Mesothelial cell of epicardium (in vitro differentiated cells): ENCODE data around the gene SAP30L. TPM values are rescaled to one million over a fixed set of nuclear protein-coding genes. Genes with fewer than 3 reads are reported as not detected.

ENCODE experiments used
- DNase-seq, 2 experiments: peaks; one replicate each; pipeline ENCODE4 v3.0.0; 2021; ENCODE audit warnings: low spot score in 2 of 2; ENCODE audit not compliant: unreplicated experiment in 2 of 2
- H3K27ac Mint-ChIP-seq: 2 replicates; pipeline ENCODE4 v1.8.0; 2021; ENCODE audit warnings: mixed read lengths
- H3K27me3 Mint-ChIP-seq: 2 replicates; pipeline ENCODE4 v1.8.0; 2021; ENCODE audit warnings: low read depth, mixed read lengths
- H3K36me3 Mint-ChIP-seq: 2 replicates; pipeline ENCODE4 v1.8.0; 2021; ENCODE audit warnings: mixed read lengths
- H3K4me1 Mint-ChIP-seq: 2 replicates; pipeline ENCODE4 v1.8.0; 2021; ENCODE audit warnings: mixed read lengths
- H3K4me3 Mint-ChIP-seq: 2 replicates; pipeline ENCODE4 v1.8.0; 2021; ENCODE audit warnings: mild to moderate bottlenecking, moderate library complexity, mixed read lengths
- H3K9me3 Mint-ChIP-seq: 2 replicates; pipeline ENCODE4 v1.8.0; 2021; ENCODE audit warnings: mixed read lengths
- total RNA-seq: library from RNA; stranded (reverse); gene quantifications from 3 replicates; pipeline ENCODE4 v1.2.1, GENCODE V29; 2021
- TF ChIP-seq, protein P1 (sequence below): fragments of 200-600 bp; sonication (generic); IDR thresholded peaks from one replicate; pipeline ENCODE4 v1.5.0; 2021; ENCODE audit warnings: antibody characterized with exemption; ENCODE audit not compliant: unreplicated experiment

The SAP30L gene
- total RNA-seq, 1 donor from 2014 or later: 36.2 TPM

DNA sequence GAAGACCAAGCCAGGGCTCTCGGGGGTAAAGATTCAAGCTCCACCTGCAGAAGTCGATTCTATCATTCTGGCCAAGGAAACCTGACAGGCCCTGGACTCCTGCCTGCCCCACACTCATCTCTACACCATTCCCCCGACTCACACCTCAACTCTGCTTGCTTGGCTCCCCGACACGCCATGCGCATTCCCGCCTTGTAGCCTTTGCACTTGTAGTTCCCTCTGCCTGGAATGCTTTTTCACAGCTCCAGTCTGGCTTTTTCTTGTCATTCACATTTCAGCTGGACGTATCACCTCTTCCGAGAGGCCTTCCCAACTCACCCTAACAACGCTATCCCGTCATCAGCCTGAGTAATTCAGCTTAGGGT is 60.9 kb downstream of the SAP30L start:
- H3K36me3 Mint-ChIP-seq: no peaks in the 10 kb centered on the region
- H3K27ac Mint-ChIP-seq: no peak overlapping the region
- no peaks in the 10 kb centered on the region for H3K27me3 Mint-ChIP-seq
- no peak overlapping the region for H3K4me3 Mint-ChIP-seq
- DNase-seq: no peak
- peaks cover 10% of the 10 kb centered on the region for H3K4me1 Mint-ChIP-seq
- TF ChIP-seq, protein P1, sequence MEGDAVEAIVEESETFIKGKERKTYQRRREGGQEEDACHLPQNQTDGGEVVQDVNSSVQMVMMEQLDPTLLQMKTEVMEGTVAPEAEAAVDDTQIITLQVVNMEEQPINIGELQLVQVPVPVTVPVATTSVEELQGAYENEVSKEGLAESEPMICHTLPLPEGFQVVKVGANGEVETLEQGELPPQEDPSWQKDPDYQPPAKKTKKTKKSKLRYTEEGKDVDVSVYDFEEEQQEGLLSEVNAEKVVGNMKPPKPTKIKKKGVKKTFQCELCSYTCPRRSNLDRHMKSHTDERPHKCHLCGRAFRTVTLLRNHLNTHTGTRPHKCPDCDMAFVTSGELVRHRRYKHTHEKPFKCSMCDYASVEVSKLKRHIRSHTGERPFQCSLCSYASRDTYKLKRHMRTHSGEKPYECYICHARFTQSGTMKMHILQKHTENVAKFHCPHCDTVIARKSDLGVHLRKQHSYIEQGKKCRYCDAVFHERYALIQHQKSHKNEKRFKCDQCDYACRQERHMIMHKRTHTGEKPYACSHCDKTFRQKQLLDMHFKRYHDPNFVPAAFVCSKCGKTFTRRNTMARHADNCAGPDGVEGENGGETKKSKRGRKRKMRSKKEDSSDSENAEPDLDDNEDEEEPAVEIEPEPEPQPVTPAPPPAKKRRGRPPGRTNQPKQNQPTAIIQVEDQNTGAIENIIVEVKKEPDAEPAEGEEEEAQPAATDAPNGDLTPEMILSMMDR: no peak
- no peaks in the 10 kb centered on the region for H3K9me3 Mint-ChIP-seq

DNA sequence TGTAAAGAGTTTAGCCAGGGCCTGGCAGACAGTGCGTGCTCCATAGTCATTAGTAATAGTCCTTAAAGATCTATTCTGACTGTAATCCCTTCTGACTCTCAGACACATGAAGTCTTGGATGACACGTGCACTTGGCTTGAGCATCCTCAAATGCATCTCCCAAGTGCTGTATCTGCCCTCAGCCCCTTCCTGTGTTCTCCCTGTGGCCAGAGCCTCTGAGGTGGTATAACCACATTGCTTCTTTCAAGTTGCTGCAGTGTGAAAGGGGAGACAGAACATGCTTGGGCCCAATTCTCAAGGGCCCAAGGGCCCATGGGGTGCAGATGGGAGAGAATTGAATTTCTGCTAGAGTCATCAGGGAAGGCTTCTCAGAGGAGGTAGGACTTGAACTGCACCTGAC is 62.3 kb downstream of the SAP30L start:
- DNase-seq: no peak
- Mint-ChIP-seq H3K9me3 (no peaks in the 10 kb centered on the region), H3K27ac (no peak overlapping the region), H3K4me3 (no peak overlapping the region), H3K36me3 (no peaks in the 10 kb centered on the region), H3K27me3 (no peaks in the 10 kb centered on the region), H3K4me1 (peaks cover 10% of the 10 kb centered on the region)
- TF ChIP-seq, protein P1: no peak

DNA sequence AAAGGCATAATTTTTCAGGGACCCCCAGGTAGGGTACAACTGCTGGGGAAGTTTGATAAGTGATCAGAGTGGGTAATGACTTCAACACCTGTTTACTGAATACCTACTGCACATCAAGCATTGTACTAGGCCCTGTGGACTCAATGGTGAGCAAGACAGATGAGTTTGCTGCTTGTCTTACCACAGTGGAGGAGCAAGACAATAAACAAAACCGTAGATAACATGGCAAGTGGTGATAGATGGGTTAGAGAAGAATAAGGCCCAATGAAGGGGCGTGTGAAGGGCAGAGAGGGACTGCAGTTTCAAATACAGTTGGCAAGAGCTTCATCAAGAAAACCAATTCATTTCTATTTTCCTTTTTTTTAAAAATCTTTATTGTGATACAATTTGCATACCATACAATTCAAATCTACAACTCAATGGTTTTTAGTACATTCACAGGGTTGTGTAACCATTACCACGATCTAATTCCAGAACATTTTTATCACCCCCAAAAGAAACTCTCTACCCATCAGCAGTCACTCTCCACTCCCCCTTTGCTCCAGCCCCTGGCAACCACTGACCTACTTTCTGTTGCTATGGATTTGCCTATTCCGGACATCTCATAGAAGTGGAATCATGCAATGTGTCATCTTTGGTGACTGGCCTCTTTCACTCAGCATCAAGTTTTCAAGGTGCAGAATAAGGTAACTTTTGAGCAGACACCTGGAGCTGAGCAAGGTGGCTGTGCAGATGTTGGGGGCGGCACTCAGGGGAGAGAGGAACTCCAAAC is 64.2 kb downstream of the SAP30L start:
- peaks cover 10% of the 10 kb centered on the region for H3K4me1 Mint-ChIP-seq
- no peaks in the 10 kb centered on the region for H3K27me3 Mint-ChIP-seq
- no peak for DNase-seq
- no peaks in the 10 kb centered on the region for H3K9me3 Mint-ChIP-seq
- no peak overlapping the region for H3K4me3 Mint-ChIP-seq
- no peaks in the 10 kb centered on the region for H3K36me3 Mint-ChIP-seq
- TF ChIP-seq, protein P1: no peak
- no peak overlapping the region for H3K27ac Mint-ChIP-seq

Other genes starting within 250 kb of the SAP30L start
- 16.5 to 19.3 TPM (median 16.9 TPM) in 3 replicates for gene HAND1, start 32.2 kb downstream of the SAP30L start, total RNA-seq